HG03097 (cell line): ENCODE results near the gene ZNF549.
"Not testable (repeated sequence)": the region's sequence is repeated elsewhere in the genome, so short reads cannot be mapped to it uniquely, and the experiment has no call there.

Source experiments
- ATAC-seq: cut with Tn5 transposase; IDR thresholded peaks from one replicate; pipeline ENCODE4 v1.9.1; 2021; ENCODE audit not compliant: unreplicated experiment, low FRiP score

ZNF549 gene

GRCh38 chr19:57527136-57527881, at the start of gene ZNF549:
TSS of gene ZNF549 (plus strand) at chr19:57527356. CDS start at chr19:57527574, 218 bp downstream.
- peak; percentile 95 for ATAC-seq

- peak; percentile 87 for ATAC-seq
Observed at GRCh38 chr19:57487477-57488298, 39.5 kb upstream of the ZNF549 start, which contains the start of gene ZNF419. TSS of gene ZNF419 (plus strand) at chr19:57487750. CDS start at chr19:57487951, 201 bp downstream.

- not testable (repeated sequence) for ATAC-seq
Observed at GRCh38 chr19:57488299-57488644, 38.9 kb upstream of the ZNF549 start.

GRCh38 chr19:57499332-57499679, 27.9 kb upstream of the ZNF549 start:
- ATAC-seq = not testable (repeated sequence)

- ATAC-seq = peak; percentile 99
Observed at GRCh38 chr19:57499680-57500395, 27.3 kb upstream of the ZNF549 start, which contains the start of gene ZNF773. TSS of gene ZNF773 (plus strand) at chr19:57499938. CDS start at chr19:57500081, 143 bp downstream.

GRCh38 chr19:57500400-57500799, 26.8 kb upstream of the ZNF549 start:
- ATAC-seq = not testable (repeated sequence)

- no peak for ATAC-seq
Observed at GRCh38 chr19:57506163-57506562, 21.0 kb upstream of the ZNF549 start.

GRCh38 chr19:57511484-57511883, 15.7 kb upstream of the ZNF549 start:
- ATAC-seq = no peak

GRCh38 chr19:57512845-57513244, 14.3 kb upstream of the ZNF549 start:
- no peak for ATAC-seq

GRCh38 chr19:57515255-57515654, 11.9 kb upstream of the ZNF549 start:
- no peak for ATAC-seq

- ATAC-seq = not testable (repeated sequence)
Observed at GRCh38 chr19:57518021-57518420, 9.1 kb upstream of the ZNF549 start.

GRCh38 chr19:57537953-57538547, 10.9 kb downstream of the ZNF549 start:
- no peak for ATAC-seq

GRCh38 chr19:57546513-57546912, 19.4 kb downstream of the ZNF549 start:
- no peak for ATAC-seq

- no peak for ATAC-seq
Observed at GRCh38 chr19:57552432-57552831, 25.3 kb downstream of the ZNF549 start.

GRCh38 chr19:57557659-57558058, 30.5 kb downstream of the ZNF549 start:
- no peak for ATAC-seq

- ATAC-seq = no peak
Observed at GRCh38 chr19:57558525-57558924, 31.4 kb downstream of the ZNF549 start.

GRCh38 chr19:57559008-57559403, 31.9 kb downstream of the ZNF549 start:
- ATAC-seq = no peak

GRCh38 chr19:57559404-57560025, 32.4 kb downstream of the ZNF549 start, which contains the start of gene ZNF550:
TSS of gene ZNF550 (minus strand) at chr19:57559863. CDS start at chr19:57559682, 181 bp downstream.
- peak; percentile 90 for ATAC-seq

GRCh38 chr19:57560049-57560491, 32.9 kb downstream of the ZNF549 start:
- peak; percentile 14 for ATAC-seq

GRCh38 chr19:57563547-57563946, 36.4 kb downstream of the ZNF549 start:
- no peak for ATAC-seq
